NCI-H187 (cell line): ENCODE measurements around the gene TBC1D25.

Experiments used
- DNase-seq, 2 experiments: peaks; one replicate each; lab custom pipeline; 2025; lab: John Stamatoyannopoulos, UW

The TBC1D25 gene

GRCh38 chrX:48539345-48540027, at the start of gene TBC1D25:
Gene TBC1D25, plus strand, starts transcription at chrX:48539714. Its CDS starts 84 bp downstream, at chrX:48539798.
- peak; percentile 91 to 94 for DNase-seq

DNA sequence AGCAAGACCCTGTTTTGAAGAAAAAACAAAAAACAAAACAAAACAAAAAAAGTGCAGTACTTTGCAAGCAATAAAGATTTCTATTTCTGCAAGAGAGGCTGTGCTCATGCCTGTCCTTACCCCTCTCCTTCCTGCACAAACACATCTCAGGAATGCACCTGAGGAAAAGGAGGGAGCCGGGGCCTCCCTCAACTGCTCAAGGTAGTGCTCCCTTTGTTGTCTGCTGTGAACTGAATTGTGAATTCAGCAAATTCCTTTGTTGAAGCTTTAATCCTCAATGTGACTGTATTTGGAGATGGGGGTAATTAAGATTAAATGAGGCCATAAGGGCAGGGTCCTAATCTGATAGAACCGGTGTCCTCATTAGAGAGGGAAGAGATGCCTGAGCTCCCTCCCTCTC, 49.6 kb upstream of the TBC1D25 start:
- no peak for DNase-seq

DNA sequence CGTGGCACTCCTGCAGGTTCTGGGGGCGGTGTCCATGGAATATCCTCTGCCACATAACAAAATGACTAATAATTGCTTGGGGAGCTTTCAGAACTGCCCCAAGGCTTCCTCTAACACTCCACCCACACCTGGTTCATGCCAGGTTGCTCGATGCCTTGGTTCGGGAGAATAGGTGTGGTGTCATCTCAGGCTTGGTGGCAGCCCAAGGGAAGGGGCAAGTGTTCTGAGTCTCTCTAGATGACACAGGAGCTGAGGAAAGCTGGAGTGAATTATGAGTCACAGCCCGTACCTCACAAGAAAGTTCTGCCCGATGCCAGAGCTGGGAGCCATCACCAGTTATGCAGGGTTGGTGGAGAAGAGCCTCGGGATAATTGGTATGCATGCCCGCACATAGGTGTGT, 48.9 kb upstream of the TBC1D25 start:
- DNase-seq, result no peak

- no peak for DNase-seq
Measured at GRCh38 chrX:48491809-48492208, 47.7 kb upstream of the TBC1D25 start.

- no peak for DNase-seq
Measured at GRCh38 chrX:48492293-48492910, 47.1 kb upstream of the TBC1D25 start.

DNA sequence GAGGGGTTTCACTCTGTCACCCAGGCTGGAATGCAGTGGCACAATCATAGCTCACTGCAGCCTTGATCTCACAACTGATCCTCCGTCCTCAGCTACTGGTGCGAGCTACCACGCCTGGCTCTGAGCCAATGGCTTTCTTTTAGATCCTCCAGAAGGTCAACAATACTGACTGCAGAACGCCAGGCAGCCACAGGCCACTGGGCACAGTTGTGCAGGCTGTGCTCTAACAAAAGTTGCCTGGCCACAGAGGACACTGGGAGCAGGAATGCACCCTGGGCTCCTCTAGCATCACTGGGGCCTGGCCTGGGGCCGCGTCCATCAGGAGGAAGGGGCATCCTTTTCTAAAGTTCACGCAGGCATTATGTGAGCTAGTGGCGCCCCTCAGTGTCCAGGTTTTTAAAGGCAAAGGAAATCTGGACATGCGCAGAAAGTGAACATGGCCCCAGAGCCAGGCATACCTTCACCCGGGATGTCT, 45.6 kb upstream of the TBC1D25 start:
- no peak for DNase-seq

DNA sequence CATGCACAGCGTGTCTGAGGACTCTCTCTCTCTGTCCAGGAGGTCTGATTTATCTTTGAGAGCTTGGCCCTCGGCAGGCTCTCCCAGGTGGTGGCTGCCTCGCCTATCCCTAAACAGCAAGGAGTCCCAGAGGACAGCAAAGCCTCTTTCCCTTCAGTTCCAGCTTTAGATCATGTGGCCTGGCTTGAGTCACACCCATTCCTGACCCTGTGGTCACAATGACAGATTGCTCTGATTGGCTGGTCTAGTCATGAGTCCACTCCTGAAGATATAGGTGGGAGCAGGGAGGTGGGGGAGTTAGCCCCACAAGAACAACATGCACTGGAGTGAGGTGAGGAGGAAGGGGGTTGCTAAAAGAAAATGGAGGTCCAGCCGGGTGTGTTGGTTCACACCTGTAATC, 42.9 kb upstream of the TBC1D25 start:
- DNase-seq, result no peak

DNA sequence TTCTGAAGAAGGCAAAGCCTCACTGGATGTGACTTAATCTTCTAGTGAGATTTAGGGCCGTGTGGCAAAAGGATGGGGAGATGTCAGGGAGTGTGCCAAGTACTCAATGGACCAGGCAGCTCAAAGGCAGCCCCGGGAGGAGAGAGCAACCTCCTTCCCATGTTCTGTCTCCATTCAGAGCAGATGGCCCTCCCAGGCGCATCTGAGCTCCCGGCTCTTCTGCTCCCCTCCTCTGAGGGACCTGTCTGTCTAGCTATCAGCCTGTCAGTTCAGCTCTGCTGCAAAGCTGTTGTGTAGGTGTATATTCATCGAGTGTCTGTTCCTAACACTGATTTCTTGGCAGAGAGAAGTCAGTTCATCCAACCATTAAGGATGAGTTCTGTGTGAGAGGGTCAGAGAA, 41.6 kb upstream of the TBC1D25 start:
- DNase-seq, result no peak

- DNase-seq, result no peak
Measured at GRCh38 chrX:48498374-48498809, 41.1 kb upstream of the TBC1D25 start.

GRCh38 chrX:48504261-48504660, 35.3 kb upstream of the TBC1D25 start:
- no peak for DNase-seq

GRCh38 chrX:48505481-48505880, 34.0 kb upstream of the TBC1D25 start:
- DNase-seq, result no peak

DNA sequence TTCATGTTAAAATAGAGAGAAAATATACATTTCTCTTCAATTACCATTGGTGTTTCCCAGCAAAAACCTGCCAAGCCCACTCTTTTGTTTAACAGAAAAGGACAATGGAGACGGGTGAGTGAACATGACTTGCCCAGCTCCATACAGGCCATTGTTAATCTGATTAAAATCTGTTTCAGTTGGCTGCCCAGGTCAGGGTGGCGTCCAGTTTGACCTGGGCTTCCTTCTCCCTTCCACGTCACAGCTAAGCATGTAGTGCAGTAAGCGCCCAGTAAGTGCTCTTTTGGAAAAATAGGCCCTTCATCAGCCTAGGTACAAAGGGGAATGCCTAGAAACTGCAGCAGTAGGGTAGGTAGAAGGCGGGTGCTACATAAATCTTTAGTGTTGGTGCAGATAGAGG, 32.3 kb upstream of the TBC1D25 start:
- DNase-seq, result no peak

- no peak for DNase-seq
Measured at GRCh38 chrX:48508400-48509244, 30.9 kb upstream of the TBC1D25 start, which contains the start of gene PORCN. Gene PORCN, plus strand, starts transcription at chrX:48508992. Its CDS starts 829 bp downstream, at chrX:48509821.

- DNase-seq, result no peak
Measured at GRCh38 chrX:48509245-48509590, 30.3 kb upstream of the TBC1D25 start.

GRCh38 chrX:48509619-48510018, 29.9 kb upstream of the TBC1D25 start:
- no peak for DNase-seq

DNA sequence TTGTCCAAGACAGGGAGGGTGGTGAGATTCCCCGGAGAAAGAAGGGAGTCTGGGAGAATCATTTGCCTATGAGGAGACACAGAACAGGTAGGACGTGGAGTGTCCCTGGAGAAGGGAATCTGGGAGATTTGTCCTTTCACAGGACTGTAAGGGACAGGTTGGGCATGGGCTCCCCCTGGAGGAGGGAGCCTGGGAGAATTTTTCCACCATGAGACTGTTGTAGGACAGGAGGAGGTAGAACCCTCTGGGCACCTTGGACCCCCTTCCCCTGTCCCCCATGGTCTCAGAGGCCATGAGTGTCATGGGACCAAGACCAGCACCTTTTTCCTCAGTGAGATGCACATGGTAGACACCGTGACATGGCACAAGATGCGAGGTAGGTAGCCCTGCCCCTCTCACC, 28.0 kb upstream of the TBC1D25 start:
- peak in 1 of 2 experiments; percentile 2 for DNase-seq

- no peak for DNase-seq
Measured at GRCh38 chrX:48512371-48512935, 27.1 kb upstream of the TBC1D25 start.

DNA sequence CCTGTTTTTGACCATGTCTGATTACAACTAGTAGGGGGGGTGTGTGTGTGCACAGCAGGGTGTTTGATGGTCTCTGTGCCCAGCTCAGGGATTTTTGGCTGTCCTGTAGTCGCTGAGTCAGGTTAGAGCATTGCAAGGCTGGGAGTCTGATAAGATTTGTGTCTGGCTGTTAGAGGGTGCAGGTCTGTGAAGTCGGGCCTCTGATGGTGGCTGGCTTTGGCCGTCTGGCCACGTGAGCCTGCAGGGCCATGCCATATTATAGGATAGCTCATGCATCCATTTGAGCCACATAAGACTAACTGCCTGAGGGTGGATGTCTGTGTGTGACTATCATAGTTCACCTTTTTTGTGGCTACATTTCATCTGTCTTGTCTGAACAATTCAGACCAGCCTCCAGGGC, 25.8 kb upstream of the TBC1D25 start:
- DNase-seq, result no peak

DNA sequence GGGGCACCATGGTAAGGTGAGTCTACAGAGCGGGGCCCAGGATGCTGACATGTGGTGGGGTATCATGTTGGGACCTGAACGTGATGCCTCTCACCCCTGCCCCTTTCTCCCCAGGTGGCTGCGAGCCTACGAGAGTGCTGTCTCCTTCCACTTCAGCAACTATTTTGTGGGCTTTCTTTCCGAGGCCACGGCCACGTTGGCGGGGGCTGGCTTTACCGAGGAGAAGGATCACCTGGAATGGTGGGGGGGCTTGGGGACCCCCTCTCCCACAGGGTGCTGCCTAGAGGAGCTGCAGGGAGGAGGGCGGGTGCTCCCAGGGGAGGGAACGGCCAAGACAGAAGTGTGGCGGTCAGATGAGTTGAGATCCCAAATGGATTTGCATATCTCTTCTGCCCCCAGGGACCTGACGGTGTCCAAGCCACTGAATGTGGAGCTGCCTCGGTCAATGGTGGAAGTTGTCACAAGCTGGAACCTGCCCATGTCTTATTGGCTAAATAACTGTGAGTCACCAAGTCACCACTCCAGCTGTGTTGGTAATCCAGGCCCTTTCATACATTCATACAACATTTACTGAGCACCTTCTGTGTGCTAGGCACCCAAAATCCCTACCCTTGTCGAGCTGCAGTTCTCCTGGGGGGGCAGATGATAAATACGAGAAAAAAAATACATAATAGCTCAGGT, 25.2 kb upstream of the TBC1D25 start:
- no peak for DNase-seq

DNA sequence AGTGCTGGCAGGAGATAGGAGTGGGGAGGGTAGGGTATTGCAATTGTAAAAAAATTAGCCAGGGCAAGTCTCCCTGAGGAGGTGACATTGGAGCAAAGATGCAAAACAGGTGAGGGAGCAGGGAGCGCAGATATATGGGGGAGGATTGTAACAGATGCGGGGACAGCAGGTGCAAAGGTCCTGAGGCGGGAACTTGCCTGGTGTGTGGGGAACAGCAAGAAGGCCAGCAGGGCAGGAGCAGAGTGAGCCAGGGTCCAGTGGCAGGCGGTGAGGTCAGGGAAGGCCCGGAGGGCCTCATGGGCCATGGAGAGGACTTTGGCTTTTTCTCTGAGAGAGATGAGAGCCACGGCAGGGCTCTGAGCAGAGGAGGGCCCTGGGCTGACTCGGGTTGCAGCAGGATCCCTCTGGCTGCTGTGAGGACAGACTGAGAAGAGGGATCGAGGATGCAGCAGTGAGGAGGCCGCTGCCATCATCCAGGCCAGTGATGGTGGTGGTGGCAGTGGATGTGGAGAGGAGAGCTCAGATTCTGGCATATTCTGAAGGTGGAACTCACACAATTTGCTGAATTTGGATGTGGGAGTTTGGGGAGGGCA, 24.6 kb upstream of the TBC1D25 start:
- no peak for DNase-seq

- DNase-seq, result no peak
Measured at GRCh38 chrX:48515842-48516241, 23.7 kb upstream of the TBC1D25 start.
